SK-N-SH (cell line): ENCODE measurements around the gene DLG4. TPM values are rescaled to one million over a fixed set of nuclear protein-coding genes. Genes with fewer than 3 reads are reported as not detected.

Source experiments
- CTCF ChIA-PET: fragments of 300-600, 350-600 bp; formaldehyde crosslinking; extraction: SDS; loops from one replicate; lab custom pipeline; 2021; lab: Yijun Ruan, JAX
- POLR2A ChIA-PET: fragments of 350-600 bp; sonication (Branson Sonifier 250); formaldehyde crosslinking; extraction: SDS; loops from one replicate; lab custom pipeline; 2020; ENCODE audit warnings: antibody characterized with exemption, inconsistent platforms; lab: Yijun Ruan, JAX
- DNase-seq: peaks from one replicate; pipeline ENCODE4 v3.0.0; 2012
- H2AFZ ChIP-seq: fragments of 200-600 bp; sonication (generic); 2 replicates; pipeline ENCODE4 v1.8.1; 2016; ENCODE audit warnings: antibody characterized with exemption, mild to moderate bottlenecking, low read depth
- H3F3A ChIP-seq: fragments of 200-600 bp; sonication (generic); replicated peaks from 2 replicates; pipeline ENCODE3; 2016; ENCODE audit warnings: antibody characterized with exemption, mild to moderate bottlenecking; ENCODE audit not compliant: insufficient read depth
- H3K27ac ChIP-seq, 2 experiments: fragments of 200-500 bp in 1 of 2; fragments of 200-600 bp in 1 of 2; sonication (Bioruptor generic) in 1 of 2; sonication (generic), shearing (Covaris generic) in 1 of 2; 2 replicates each; pipeline versions ENCODE4 v1.5.1 to v1.6.1; 2014 to 2016; ENCODE audit warnings: low read depth in 2 of 2, inconsistent platforms in 1 of 2, low read length in 1 of 2, mild to moderate bottlenecking in 1 of 2, mixed read lengths in 1 of 2
- H3K27me3 ChIP-seq: fragments of 200-600 bp; sonication (generic), shearing (Covaris generic); 2 replicates; pipeline ENCODE4 v1.6.1; 2016; ENCODE audit warnings: mixed run types; ENCODE audit not compliant: insufficient read depth
- H3K36me3 ChIP-seq, 2 experiments: fragments of 200-500 bp in 1 of 2; fragments of 200-600 bp in 1 of 2; sonication (Bioruptor generic) in 1 of 2; sonication (generic) in 1 of 2; replicated peaks in 1 of 2; 2 replicates each; pipeline versions ENCODE3 to v1.5.1; 2014 to 2016; ENCODE audit warnings: low read length in 1 of 2, mild to moderate bottlenecking in 1 of 2; ENCODE audit not compliant: insufficient read depth in 2 of 2, control insufficient read depth in 1 of 2
- H3K4me1 ChIP-seq, 2 experiments: fragments of 200-500 bp in 1 of 2; fragments of 200-600 bp in 1 of 2; sonication (Bioruptor generic) in 1 of 2; sonication (generic), shearing (Covaris generic) in 1 of 2; 2 replicates each; pipeline versions ENCODE4 v1.5.1 to v1.6.1; 2014 to 2016; ENCODE audit warnings: low read depth in 1 of 2, low read length in 1 of 2, mixed run types in 1 of 2; ENCODE audit not compliant: insufficient read depth in 2 of 2, control insufficient read depth in 1 of 2
- H3K4me2 ChIP-seq: fragments of 200-600 bp; sonication (generic), shearing (Covaris generic); 2 replicates; pipeline ENCODE4 v1.6.1; 2017; ENCODE audit warnings: mixed run types
- H3K4me3 ChIP-seq, 2 experiments: fragments of 200-500 bp in 1 of 2; fragments of 200-600 bp in 1 of 2; sonication (Bioruptor generic) in 1 of 2; sonication (generic), shearing (Covaris generic) in 1 of 2; 2 replicates each; pipeline versions ENCODE4 v1.5.1 to v1.8.1; 2014 to 2016; ENCODE audit warnings: low read depth in 2 of 2, inconsistent platforms in 1 of 2, low read length in 1 of 2, mild to moderate bottlenecking in 1 of 2, mixed read lengths in 1 of 2, moderate library complexity in 1 of 2
- H3K79me2 ChIP-seq: fragments of 200-600 bp; sonication (generic); 2 replicates; pipeline ENCODE4 v1.8.1; 2017; ENCODE audit warnings: mild to moderate bottlenecking; ENCODE audit not compliant: insufficient read depth
- H3K9ac ChIP-seq: fragments of 200-600 bp; sonication (generic); 2 replicates; pipeline ENCODE4 v1.6.1; 2017; ENCODE audit warnings: mixed run types
- H3K9me2 ChIP-seq: fragments of 200-600 bp; sonication (generic); 2 replicates; pipeline ENCODE4 v1.6.1; 2017; ENCODE audit warnings: mixed run types
- H3K9me3 ChIP-seq: fragments of 200-600 bp; sonication (generic); 2 replicates; pipeline ENCODE4 v1.6.1; 2017; ENCODE audit warnings: mixed run types, mild to moderate bottlenecking, moderate library complexity
- H4K20me1 ChIP-seq: fragments of 200-600 bp; sonication (generic); 2 replicates; pipeline ENCODE4 v1.6.1; 2017; ENCODE audit warnings: mild to moderate bottlenecking, mixed run types; ENCODE audit not compliant: insufficient read depth
- EZH2phosphoT487 ChIP-seq: fragments of 200-600 bp; sonication (generic); IDR thresholded peaks from 2 replicates; pipeline ENCODE4 v1.6.1; 2017; ENCODE audit warnings: low read depth, mixed run types, mild to moderate bottlenecking, antibody characterized with exemption, moderate library complexity, borderline replicate concordance
- FOSL2 ChIP-seq: IDR thresholded peaks from 2 replicates; pipeline ENCODE4 v1.4.0; 2012; ENCODE audit warnings: low read depth, mild to moderate bottlenecking, moderate library complexity, borderline replicate concordance
- NFIC ChIP-seq: IDR thresholded peaks from 2 replicates; pipeline ENCODE4 v1.4.0; 2012; ENCODE audit warnings: borderline replicate concordance
- REST ChIP-seq: IDR thresholded peaks from 2 replicates; pipeline ENCODE4 v1.6.1; 2012; ENCODE audit warnings: mild to moderate bottlenecking, low read depth, low read length, moderate library complexity
- RFX5 ChIP-seq: IDR thresholded peaks from 2 replicates; pipeline ENCODE4 v1.6.1; 2012; ENCODE audit warnings: mild to moderate bottlenecking, improper control_type of control experiment, low read length
- RXRA ChIP-seq: IDR thresholded peaks from 2 replicates; pipeline ENCODE4 v1.4.0; 2012; ENCODE audit warnings: low read depth, mild to moderate bottlenecking, borderline replicate concordance
- SMC3 ChIP-seq: IDR thresholded peaks from 2 replicates; pipeline ENCODE4 v1.6.1; 2012; ENCODE audit warnings: low read depth, low read length, improper control_type of control experiment
- WGBS: methylation state at CpG from one replicate; pipeline ENCODE4 v1.1.6; 2017; ENCODE audit warnings: low lambda C conversion rate; 5-methylcytosine and 5-hydroxymethylcytosine counted together
- polyA plus RNA-seq, 3 experiments: library from polyadenylated mRNA; depleted of rRNA; stranded (reverse); fragments of >200 nt; gene quantifications; 2 replicates each; pipeline ENCODE4 v1.2.3, GENCODE V29; 2012
- TF ChIP-seq, protein P1 (sequence below): fragments of 150-350 bp; IDR thresholded peaks from 2 replicates; pipeline ENCODE4 v1.6.1; 2017; ENCODE audit warnings: antibody characterized with exemption, low read length, low read depth, borderline replicate concordance
- TF ChIP-seq, protein P2 (sequence below): fragments of 150-350 bp; IDR thresholded peaks from 2 replicates; pipeline ENCODE4 v1.6.1; 2016; ENCODE audit warnings: mild to moderate bottlenecking, low read depth, low read length
- TF ChIP-seq, protein P3 (sequence below): fragments of 200-600 bp; sonication (generic); IDR thresholded peaks from 2 replicates; pipeline ENCODE4 v1.6.1; 2017; ENCODE audit warnings: antibody characterized with exemption, mild to moderate bottlenecking, moderate library complexity

Gene DLG4
- polyA plus RNA-seq, 1 of the 3 experiments (the other 2 are of a cell fraction) = 30.5 TPM

DNA sequence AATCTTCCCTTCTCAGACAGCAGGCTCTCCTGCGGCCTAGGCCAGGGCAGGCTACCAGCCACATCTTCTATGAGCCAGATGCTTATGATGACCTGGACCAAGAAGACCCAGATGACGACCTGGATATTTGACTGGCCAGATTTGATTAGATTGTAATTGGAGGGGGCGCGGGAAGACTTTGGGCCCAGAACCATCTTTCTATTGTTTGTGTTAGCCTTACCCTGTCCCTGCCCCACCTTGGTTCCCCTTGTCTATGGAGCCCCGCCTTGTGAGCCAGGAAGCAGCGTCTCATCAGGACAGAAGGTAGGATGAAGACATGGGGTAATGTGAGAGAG is 39.9 kb upstream of the DLG4 start:
- H3K4me1 ChIP-seq = peaks cover 0 to 3% of the 10 kb centered on the region in 2 experiments; a peak in 2 of 4 replicates
- ChIA-PET POLR2A (no interaction called here), CTCF (interaction anchor here (0.9 to 1.9 kb wide), 4 partner anchors 21 to 42 kb away, joined by 3 to 13 read pairs (median 4); no protein-coding TSS in a partner anchor)
- no peak overlapping the region for H3K4me2 ChIP-seq
- H3K4me3 ChIP-seq = no peak overlapping the region
- no peaks in the 10 kb centered on the region for H3K27me3 ChIP-seq
- H3K27ac ChIP-seq = no peak overlapping the region
- WGBS = 98% methylated on average over 6 of the region's 6 CpGs
- no peak for TF ChIP-seq REST
- no peak for TF ChIP-seq RFX5
- TF ChIP-seq EZH2phosphoT487 = no peak
- TF ChIP-seq, protein P1, sequence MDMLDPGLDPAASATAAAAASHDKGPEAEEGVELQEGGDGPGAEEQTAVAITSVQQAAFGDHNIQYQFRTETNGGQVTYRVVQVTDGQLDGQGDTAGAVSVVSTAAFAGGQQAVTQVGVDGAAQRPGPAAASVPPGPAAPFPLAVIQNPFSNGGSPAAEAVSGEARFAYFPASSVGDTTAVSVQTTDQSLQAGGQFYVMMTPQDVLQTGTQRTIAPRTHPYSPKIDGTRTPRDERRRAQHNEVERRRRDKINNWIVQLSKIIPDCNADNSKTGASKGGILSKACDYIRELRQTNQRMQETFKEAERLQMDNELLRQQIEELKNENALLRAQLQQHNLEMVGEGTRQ = no peak
- no peak for TF ChIP-seq SMC3
- no peak for TF ChIP-seq NFIC
- TF ChIP-seq, protein P2, sequence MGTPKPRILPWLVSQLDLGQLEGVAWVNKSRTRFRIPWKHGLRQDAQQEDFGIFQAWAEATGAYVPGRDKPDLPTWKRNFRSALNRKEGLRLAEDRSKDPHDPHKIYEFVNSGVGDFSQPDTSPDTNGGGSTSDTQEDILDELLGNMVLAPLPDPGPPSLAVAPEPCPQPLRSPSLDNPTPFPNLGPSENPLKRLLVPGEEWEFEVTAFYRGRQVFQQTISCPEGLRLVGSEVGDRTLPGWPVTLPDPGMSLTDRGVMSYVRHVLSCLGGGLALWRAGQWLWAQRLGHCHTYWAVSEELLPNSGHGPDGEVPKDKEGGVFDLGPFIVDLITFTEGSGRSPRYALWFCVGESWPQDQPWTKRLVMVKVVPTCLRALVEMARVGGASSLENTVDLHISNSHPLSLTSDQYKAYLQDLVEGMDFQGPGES = no peak
- TF ChIP-seq, protein P3, sequence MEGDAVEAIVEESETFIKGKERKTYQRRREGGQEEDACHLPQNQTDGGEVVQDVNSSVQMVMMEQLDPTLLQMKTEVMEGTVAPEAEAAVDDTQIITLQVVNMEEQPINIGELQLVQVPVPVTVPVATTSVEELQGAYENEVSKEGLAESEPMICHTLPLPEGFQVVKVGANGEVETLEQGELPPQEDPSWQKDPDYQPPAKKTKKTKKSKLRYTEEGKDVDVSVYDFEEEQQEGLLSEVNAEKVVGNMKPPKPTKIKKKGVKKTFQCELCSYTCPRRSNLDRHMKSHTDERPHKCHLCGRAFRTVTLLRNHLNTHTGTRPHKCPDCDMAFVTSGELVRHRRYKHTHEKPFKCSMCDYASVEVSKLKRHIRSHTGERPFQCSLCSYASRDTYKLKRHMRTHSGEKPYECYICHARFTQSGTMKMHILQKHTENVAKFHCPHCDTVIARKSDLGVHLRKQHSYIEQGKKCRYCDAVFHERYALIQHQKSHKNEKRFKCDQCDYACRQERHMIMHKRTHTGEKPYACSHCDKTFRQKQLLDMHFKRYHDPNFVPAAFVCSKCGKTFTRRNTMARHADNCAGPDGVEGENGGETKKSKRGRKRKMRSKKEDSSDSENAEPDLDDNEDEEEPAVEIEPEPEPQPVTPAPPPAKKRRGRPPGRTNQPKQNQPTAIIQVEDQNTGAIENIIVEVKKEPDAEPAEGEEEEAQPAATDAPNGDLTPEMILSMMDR = no peak
- TF ChIP-seq RXRA = no peak
- TF ChIP-seq FOSL2 = no peak
- H3K36me3 ChIP-seq = peaks cover 12 to 27% of the 10 kb centered on the region in 2 experiments
- H3K9me2 ChIP-seq = no peaks in the 10 kb centered on the region
- no peak overlapping the region for H3K9ac ChIP-seq
- peaks cover 28% of the 10 kb centered on the region for H3F3A ChIP-seq
- no peak overlapping the region for H2AFZ ChIP-seq
- H4K20me1 ChIP-seq = no peaks in the 10 kb centered on the region
- no peaks in the 10 kb centered on the region for H3K9me3 ChIP-seq
- no peak for DNase-seq
- no peaks in the 10 kb centered on the region; the same call in 1 of the 2 replicates for H3K79me2 ChIP-seq
